Skeletal muscle cell (primary cell): ENCODE measurements around the gene RPSA.
A peak's percentile ranks its signal among the peaks of the same experiment; 100 is the strongest.
"Not testable (repeated sequence)": the region's sequence is repeated elsewhere in the genome, so short reads cannot be mapped to it uniquely, and the experiment has no call there.

ENCODE experiments used
- DNase-seq: peaks from one replicate; pipeline ENCODE4 v3.0.0-alpha.2; 2010; ENCODE audit warnings: low read depth
- H3K4me3 ChIP-seq: 2 replicates; pipeline ENCODE4 v1.5.1; 2011; ENCODE audit warnings: low read depth, mild to moderate bottlenecking, control low read depth, low read length, moderate library complexity

Gene RPSA

GRCh38 chr3:39415983-39416382 lies 9.5 kb downstream of the RPSA start:
- no peak for DNase-seq
- H3K4me3 ChIP-seq, result no peak overlapping the region

- not testable (repeated sequence) for H3K4me3 ChIP-seq, DNase-seq
Measured at GRCh38 chr3:39416998-39417397, 10.5 kb downstream of the RPSA start.

- H3K4me3 ChIP-seq, DNase-seq: not testable (repeated sequence)
Measured at GRCh38 chr3:39418556-39419225, 12.2 kb downstream of the RPSA start.

GRCh38 chr3:39419742-39420315 lies 13.3 kb downstream of the RPSA start:
- H3K4me3 ChIP-seq, result no peak overlapping the region
- no peak for DNase-seq

GRCh38 chr3:39420543-39420942 lies 14.0 kb downstream of the RPSA start:
- DNase-seq, result no peak
- H3K4me3 ChIP-seq, result no peak overlapping the region

- no peak overlapping the region for H3K4me3 ChIP-seq
- no peak for DNase-seq
Measured at GRCh38 chr3:39423436-39423970, 17.0 kb downstream of the RPSA start.

- no peak overlapping the region for H3K4me3 ChIP-seq
- no peak for DNase-seq
Measured at GRCh38 chr3:39426312-39426711, 19.8 kb downstream of the RPSA start.

GRCh38 chr3:39427506-39427905 lies 21.0 kb downstream of the RPSA start:
- no peak for DNase-seq

GRCh38 chr3:39428745-39429201 lies 22.3 kb downstream of the RPSA start:
- H3K4me3 ChIP-seq, result no peak overlapping the region

More at GRCh38 chr3:39427506-39427905, 21.0 kb downstream of the RPSA start:
- no peak overlapping the region for H3K4me3 ChIP-seq

GRCh38 chr3:39429466-39429865 lies 22.9 kb downstream of the RPSA start:
- DNase-seq, result no peak
- no peak overlapping the region for H3K4me3 ChIP-seq

More at GRCh38 chr3:39428745-39429201, 22.3 kb downstream of the RPSA start:
- DNase-seq, result no peak

- no peak overlapping the region for H3K4me3 ChIP-seq
- no peak for DNase-seq
Measured at GRCh38 chr3:39432342-39432741, 25.8 kb downstream of the RPSA start.

- H3K4me3 ChIP-seq, result no peak overlapping the region
- peak; percentile 24 for DNase-seq
Measured at GRCh38 chr3:39433642-39434041, 27.1 kb downstream of the RPSA start.

GRCh38 chr3:39434574-39434973 lies 28.1 kb downstream of the RPSA start:
- DNase-seq, result no peak
- no peak overlapping the region for H3K4me3 ChIP-seq

- H3K4me3 ChIP-seq, result no peak overlapping the region
- no peak for DNase-seq
Measured at GRCh38 chr3:39435006-39435748, 28.7 kb downstream of the RPSA start.

GRCh38 chr3:39438880-39439279 lies 32.4 kb downstream of the RPSA start:
- no peak overlapping the region for H3K4me3 ChIP-seq
- no peak for DNase-seq

GRCh38 chr3:39440316-39440715 lies 33.8 kb downstream of the RPSA start:
- H3K4me3 ChIP-seq, result no peak overlapping the region
- DNase-seq, result no peak

- DNase-seq, result no peak
- no peak overlapping the region for H3K4me3 ChIP-seq
Measured at GRCh38 chr3:39443530-39443929, 37.0 kb downstream of the RPSA start.

GRCh38 chr3:39445927-39446326 lies 39.4 kb downstream of the RPSA start:
- no peak overlapping the region for H3K4me3 ChIP-seq
- DNase-seq, result no peak

GRCh38 chr3:39446444-39446843 lies 39.9 kb downstream of the RPSA start:
- DNase-seq, result no peak
- no peak overlapping the region for H3K4me3 ChIP-seq
